CD4-positive, alpha-beta T cell (primary cell): ENCODE measurements around the gene TM4SF20. TPM values are rescaled to one million over a fixed set of nuclear protein-coding genes. Genes with fewer than 3 reads are reported as not detected.

Source experiments
- ATAC-seq: fragments of 200-7000 bp; cut with Tn5 transposase; one replicate; pipeline ENCODE4 v1.10.0; 2022; ENCODE audit warnings: mild to moderate bottlenecking; ENCODE audit not compliant: poor library complexity
- CTCF ChIA-PET: fragments of 350-600 bp; sonication (Branson Sonifier 250); formaldehyde crosslinking; loops from one replicate; lab custom pipeline; 2021; ENCODE audit warnings: antibody characterized with exemption, inconsistent platforms; lab: Charles Lee
- POLR2A ChIA-PET: fragments of 350-600 bp; sonication (Branson Sonifier 250); formaldehyde crosslinking; loops from one replicate; lab custom pipeline; 2021; ENCODE audit warnings: antibody characterized with exemption, inconsistent platforms; lab: Charles Lee
- DNase-seq, 14 experiments: peaks; one replicate each; pipeline ENCODE4 v3.0.0-alpha.2; 2013 to 2020; ENCODE audit warnings: mixed read lengths in 2 of 14
- H3K27ac ChIP-seq, 2 donors: one replicate each; pipeline versions ENCODE4 v1.5.1 to v1.7.0; 2013; ENCODE audit warnings: low read length in 2 of 2, low read depth in 1 of 2, mild to moderate bottlenecking in 1 of 2
- H3K27me3 ChIP-seq, 2 experiments: 1 replicate in 1 of 2; 2 replicates in 1 of 2; pipeline versions ENCODE4 v1.6.1 to v1.7.0; 2013; ENCODE audit warnings: low read length in 2 of 2, control low read depth in 1 of 2, mild to moderate bottlenecking in 1 of 2, moderate library complexity in 1 of 2; ENCODE audit not compliant: insufficient read depth in 2 of 2, control insufficient read depth in 1 of 2
- H3K36me3 ChIP-seq: one replicate; pipeline ENCODE4 v1.6.1; 2013; ENCODE audit warnings: low read length, control low read depth; ENCODE audit not compliant: insufficient read depth
- H3K4me1 ChIP-seq: one replicate; pipeline ENCODE4 v1.6.1; 2013; ENCODE audit warnings: low read length, control low read depth; ENCODE audit not compliant: insufficient read depth
- H3K4me3 ChIP-seq: one replicate; pipeline ENCODE4 v1.5.1; 2013; ENCODE audit warnings: mild to moderate bottlenecking, low read length, moderate library complexity
- H3K9me3 ChIP-seq, 2 experiments: 1 replicate in 1 of 2; 2 replicates in 1 of 2; pipeline versions ENCODE4 v1.6.1 to v1.7.0; 2013; ENCODE audit warnings: low read length in 2 of 2, mild to moderate bottlenecking in 2 of 2, control low read depth in 1 of 2, moderate library complexity in 1 of 2; ENCODE audit not compliant: control insufficient read depth in 1 of 2, insufficient read depth in 1 of 2
- H3K27ac Mint-ChIP-seq: one replicate; pipeline ENCODE4 v1.8.0; 2020; ENCODE audit warnings: mixed read lengths
- H3K27me3 Mint-ChIP-seq: one replicate; pipeline ENCODE4 v1.8.0; 2021; ENCODE audit warnings: mixed read lengths
- H3K36me3 Mint-ChIP-seq: one replicate; pipeline ENCODE4 v1.8.0; 2021; ENCODE audit warnings: low read depth, mixed read lengths
- H3K4me1 Mint-ChIP-seq: one replicate; pipeline ENCODE4 v1.8.0; 2021; ENCODE audit warnings: low read depth, mixed read lengths
- H3K4me3 Mint-ChIP-seq: one replicate; pipeline ENCODE4 v1.8.0; 2020; ENCODE audit warnings: mild to moderate bottlenecking, mixed read lengths
- H3K9me3 Mint-ChIP-seq: one replicate; pipeline ENCODE4 v1.8.0; 2020; ENCODE audit warnings: mixed read lengths
- intact Hi-C, 2 experiments: fragments of 100-400 bp; cut with DNase I in 1 of 2; cut with micrococcal nuclease in 1 of 2; formaldehyde crosslinking; loops; one replicate each; pipeline versions ENCODE4 v1.15.1 to v1.9.0; 2023 to 2025; cut with DNase I, micrococcal nuclease
- total RNA-seq, 174 experiments: library from RNA in 2 of 174; stranded (reverse) in 2 of 174; gene quantifications; one replicate each; pipeline ENCODE4 v1.2.3 and lab custom pipeline; 2021 to 2026
- TF ChIP-seq, protein P1 (sequence below): fragments of 200-600 bp; IDR thresholded peaks from one replicate; pipeline ENCODE4 v1.8.0; 2022; ENCODE audit warnings: antibody characterized with exemption, mild to moderate bottlenecking

TM4SF20 gene
- total RNA-seq, 2 experiments from 2014 or later = not detected

DNA sequence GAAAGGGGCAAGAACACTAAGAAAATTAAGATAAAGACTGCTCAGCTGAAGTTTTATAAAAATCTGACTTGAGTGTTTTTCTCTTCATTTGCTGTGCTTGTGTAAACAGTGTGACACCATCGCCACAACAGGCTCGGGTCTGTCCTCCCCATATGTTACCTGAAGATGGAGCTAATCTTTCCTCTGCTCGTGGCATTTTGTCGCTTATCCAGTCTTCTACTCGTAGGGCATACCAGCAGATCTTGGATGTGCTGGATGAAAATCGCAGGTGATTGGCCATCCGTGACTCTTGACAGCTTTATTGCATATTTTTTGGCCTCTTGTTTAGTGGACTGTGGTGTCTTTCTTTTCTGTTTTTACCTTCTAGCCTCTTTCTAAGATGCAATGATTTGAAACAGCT lies 32.0 kb downstream of the TM4SF20 start:
- no peaks in the 10 kb centered on the region for H3K9me3 ChIP-seq
- H3K4me3 ChIP-seq = no peak overlapping the region
- H3K27ac Mint-ChIP-seq = no peak overlapping the region
- POLR2A ChIA-PET = no interaction called here
- H3K36me3 ChIP-seq = peaks cover 25% of the 10 kb centered on the region
- H3K27ac ChIP-seq = no peak overlapping the region
- intact Hi-C loops = no loop called here
- H3K4me3 Mint-ChIP-seq = no peak overlapping the region
- DNase-seq = no peak
- H3K36me3 Mint-ChIP-seq = peaks cover 54% of the 10 kb centered on the region
- no peaks in the 10 kb centered on the region for H3K27me3 ChIP-seq
- TF ChIP-seq, protein P1, sequence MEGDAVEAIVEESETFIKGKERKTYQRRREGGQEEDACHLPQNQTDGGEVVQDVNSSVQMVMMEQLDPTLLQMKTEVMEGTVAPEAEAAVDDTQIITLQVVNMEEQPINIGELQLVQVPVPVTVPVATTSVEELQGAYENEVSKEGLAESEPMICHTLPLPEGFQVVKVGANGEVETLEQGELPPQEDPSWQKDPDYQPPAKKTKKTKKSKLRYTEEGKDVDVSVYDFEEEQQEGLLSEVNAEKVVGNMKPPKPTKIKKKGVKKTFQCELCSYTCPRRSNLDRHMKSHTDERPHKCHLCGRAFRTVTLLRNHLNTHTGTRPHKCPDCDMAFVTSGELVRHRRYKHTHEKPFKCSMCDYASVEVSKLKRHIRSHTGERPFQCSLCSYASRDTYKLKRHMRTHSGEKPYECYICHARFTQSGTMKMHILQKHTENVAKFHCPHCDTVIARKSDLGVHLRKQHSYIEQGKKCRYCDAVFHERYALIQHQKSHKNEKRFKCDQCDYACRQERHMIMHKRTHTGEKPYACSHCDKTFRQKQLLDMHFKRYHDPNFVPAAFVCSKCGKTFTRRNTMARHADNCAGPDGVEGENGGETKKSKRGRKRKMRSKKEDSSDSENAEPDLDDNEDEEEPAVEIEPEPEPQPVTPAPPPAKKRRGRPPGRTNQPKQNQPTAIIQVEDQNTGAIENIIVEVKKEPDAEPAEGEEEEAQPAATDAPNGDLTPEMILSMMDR = no peak
- no peaks in the 10 kb centered on the region for H3K27me3 Mint-ChIP-seq
- H3K4me1 ChIP-seq = no peaks in the 10 kb centered on the region
- no peaks in the 10 kb centered on the region for H3K4me1 Mint-ChIP-seq
- ATAC-seq = no peak
- H3K9me3 Mint-ChIP-seq = no peaks in the 10 kb centered on the region
- CTCF ChIA-PET = no interaction called here

DNA sequence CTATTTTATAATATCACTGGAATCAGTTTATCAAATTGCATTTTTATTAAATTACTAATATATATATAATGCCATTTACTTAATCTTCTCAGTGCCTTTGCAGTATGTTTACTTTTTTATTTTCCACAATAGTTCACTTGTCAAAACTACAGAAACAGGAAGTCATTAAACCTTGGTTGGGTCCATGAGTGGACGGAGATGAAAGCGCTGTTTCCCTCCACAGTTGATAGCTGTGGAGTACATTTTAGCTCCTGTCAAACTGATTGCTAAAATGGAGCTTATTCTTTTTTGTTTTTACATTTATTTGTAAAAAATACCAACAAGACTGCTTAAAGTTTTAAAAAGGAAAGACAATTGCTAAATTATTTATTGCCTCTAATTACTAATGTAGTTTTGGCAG lies 34.9 kb downstream of the TM4SF20 start:
- H3K36me3 ChIP-seq = peaks cover 30% of the 10 kb centered on the region
- no peaks in the 10 kb centered on the region for H3K27me3 Mint-ChIP-seq
- H3K4me3 ChIP-seq = no peak overlapping the region
- no peak overlapping the region for H3K4me3 Mint-ChIP-seq
- peaks cover 65% of the 10 kb centered on the region for H3K36me3 Mint-ChIP-seq
- no peak for DNase-seq
- no peaks in the 10 kb centered on the region for H3K4me1 Mint-ChIP-seq
- ChIA-PET CTCF (no interaction called here), POLR2A (no interaction called here)
- H3K27ac Mint-ChIP-seq = no peak overlapping the region
- intact Hi-C loops = no loop called here
- H3K9me3 Mint-ChIP-seq = no peaks in the 10 kb centered on the region
- TF ChIP-seq, protein P1 = no peak
- H3K27ac ChIP-seq = no peak overlapping the region
- no peaks in the 10 kb centered on the region for H3K27me3 ChIP-seq
- ATAC-seq = no peak
- no peaks in the 10 kb centered on the region for H3K9me3 ChIP-seq
- H3K4me1 ChIP-seq = no peaks in the 10 kb centered on the region

GRCh38 chr2:227341553-227341952 lies 37.6 kb downstream of the TM4SF20 start:
- no peak overlapping the region for H3K4me3 ChIP-seq
- intact Hi-C loops = no loop called here
- Mint-ChIP-seq H3K36me3 (peaks cover 65% of the 10 kb centered on the region), H3K4me3 (no peak overlapping the region), H3K27ac (no peak overlapping the region), H3K4me1 (no peaks in the 10 kb centered on the region), H3K9me3 (no peaks in the 10 kb centered on the region), H3K27me3 (no peaks in the 10 kb centered on the region)
- ATAC-seq (no peak), DNase-seq (no peak)
- no peak overlapping the region for H3K27ac ChIP-seq
- CTCF ChIA-PET = no interaction called here
- TF ChIP-seq, protein P1 = no peak
- no peaks in the 10 kb centered on the region for H3K27me3 ChIP-seq
- POLR2A ChIA-PET = interaction anchor here (1.1 kb wide), 1 partner anchor 17 kb away, joined by 3 read pairs; the partner anchor contains the start of gene MFF
- H3K36me3 ChIP-seq = peaks cover 19% of the 10 kb centered on the region
- no peaks in the 10 kb centered on the region for H3K4me1 ChIP-seq
- H3K9me3 ChIP-seq = no peaks in the 10 kb centered on the region
